Stimulated activated CD4-positive, alpha-beta T cell treated with anti-CD3 and anti-CD28 coated beads, Interleukin-12 subunit alpha, Interleukin-12 subunit beta, amount 100 ng/mL, for 24 hours (primary cell): ENCODE results near the gene AFF3.
"Not testable (repeated sequence)": the region's sequence is repeated elsewhere in the genome, so short reads cannot be mapped to it uniquely, and the experiment has no call there.

Experiments
- DNase-seq, 2 experiments: peaks; one replicate each; pipeline ENCODE4 v3.0.0-alpha.2; 2020; ENCODE audit warnings: low read depth in 2 of 2

Gene AFF3

GRCh38 chr2:99789849-99790248 lies 352.5 kb downstream of the AFF3 start:
- no peak for DNase-seq

GRCh38 chr2:99787769-99788382 lies 354.5 kb downstream of the AFF3 start:
- no peak for DNase-seq

GRCh38 chr2:99786636-99787390 lies 355.6 kb downstream of the AFF3 start:
- no peak for DNase-seq

GRCh38 chr2:99784946-99785345 lies 357.4 kb downstream of the AFF3 start:
- DNase-seq, result no peak

GRCh38 chr2:99784282-99784681 lies 358.1 kb downstream of the AFF3 start:
- DNase-seq, result no peak

GRCh38 chr2:99780276-99780675 lies 362.1 kb downstream of the AFF3 start:
- no peak for DNase-seq

- DNase-seq, result no peak
Observed at GRCh38 chr2:99779276-99779675, 363.1 kb downstream of the AFF3 start.

GRCh38 chr2:99777656-99778290 lies 364.6 kb downstream of the AFF3 start:
- DNase-seq, result no peak

- DNase-seq, result no peak
Observed at GRCh38 chr2:99776906-99777646, 365.3 kb downstream of the AFF3 start.

- DNase-seq, result no peak
Observed at GRCh38 chr2:99776206-99776905, 366.0 kb downstream of the AFF3 start.

- DNase-seq, result no peak
Observed at GRCh38 chr2:99775585-99775984, 366.8 kb downstream of the AFF3 start.

- not testable (repeated sequence) for DNase-seq
Observed at GRCh38 chr2:99773642-99774041, 368.7 kb downstream of the AFF3 start.

GRCh38 chr2:99772591-99773331 lies 369.6 kb downstream of the AFF3 start:
- DNase-seq, result no peak

- DNase-seq, result no peak
Observed at GRCh38 chr2:99771681-99772333, 370.6 kb downstream of the AFF3 start.

GRCh38 chr2:99770876-99771275 lies 371.5 kb downstream of the AFF3 start:
- DNase-seq, result no peak

- no peak for DNase-seq
Observed at GRCh38 chr2:99765731-99766318, 376.6 kb downstream of the AFF3 start.

- DNase-seq, result no peak
Observed at GRCh38 chr2:99763764-99764163, 378.6 kb downstream of the AFF3 start.

GRCh38 chr2:99762714-99763113 lies 379.7 kb downstream of the AFF3 start:
- no peak for DNase-seq

- DNase-seq, result no peak
Observed at GRCh38 chr2:99757611-99758114, 384.7 kb downstream of the AFF3 start.

- no peak for DNase-seq
Observed at GRCh38 chr2:99756059-99756458, 386.3 kb downstream of the AFF3 start.
